ENCODE data around the gene PDE8B.

DNA sequence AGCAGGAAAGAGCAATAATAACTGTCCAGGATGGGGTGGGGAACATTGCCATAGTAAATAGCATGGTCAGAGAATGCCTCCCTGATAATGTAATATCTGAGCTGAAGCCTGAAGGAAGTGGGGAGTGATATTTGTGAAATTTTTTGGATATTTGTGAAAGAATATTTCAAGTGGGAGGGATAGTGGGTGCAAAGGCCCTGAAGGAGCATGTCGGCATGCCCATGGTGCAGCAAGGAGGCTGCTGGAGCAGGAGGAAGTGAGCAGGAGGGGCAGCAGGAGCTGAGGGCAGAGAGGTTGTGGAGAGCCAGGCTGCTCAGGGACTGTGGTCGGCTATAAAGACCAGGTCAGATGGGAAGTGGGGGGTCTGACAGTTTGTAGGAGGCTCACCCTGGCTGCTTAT, 21.1 kb upstream of the PDE8B start:
- TF ChIP-seq GATA3 (IDR thresholded peaks at IDR 0.05; ENCODE audit: low read depth, low read length), result no peak
- TF ChIP-seq GATA2 (IDR thresholded peaks at IDR 0.05; ENCODE audit: low read depth, low read length), result no peak

Data from SH-SY5Y (cell line).